GM18508 (cell line): ENCODE data around the gene NCF1.
"Not testable (repeated sequence)": the region's sequence is repeated elsewhere in the genome, so short reads cannot be mapped to it uniquely, and the experiment has no call there.

Source experiments
- ATAC-seq: cut with Tn5 transposase; IDR thresholded peaks from one replicate; pipeline ENCODE4 v1.9.1; 2021; ENCODE audit warnings: moderate number of reproducible peaks; ENCODE audit not compliant: insufficient read depth, unreplicated experiment

The NCF1 gene

GRCh38 chr7:74773760-74774750 lies at the start of gene NCF1:
Gene NCF1 (plus strand): TSS chr7:74774011. CDS start chr7:74774032, 21 bp downstream.
- ATAC-seq: peak; percentile 72

- no peak for ATAC-seq
Observed at GRCh38 chr7:74725840-74726239, 48.0 kb upstream of the NCF1 start.

GRCh38 chr7:74726309-74727101 lies 47.3 kb upstream of the NCF1 start:
- no peak for ATAC-seq

- ATAC-seq: not testable (repeated sequence)
Observed at GRCh38 chr7:74728686-74729085, 45.1 kb upstream of the NCF1 start.

- ATAC-seq: not testable (repeated sequence)
Observed at GRCh38 chr7:74730186-74730585, 43.6 kb upstream of the NCF1 start.

- ATAC-seq: not testable (repeated sequence)
Observed at GRCh38 chr7:74739974-74740703, 33.7 kb upstream of the NCF1 start.

- ATAC-seq: not testable (repeated sequence)
Observed at GRCh38 chr7:74743936-74744557, 29.8 kb upstream of the NCF1 start.

GRCh38 chr7:74753921-74754482 lies 19.8 kb upstream of the NCF1 start:
- ATAC-seq: not testable (repeated sequence)

GRCh38 chr7:74756673-74757072 lies 17.1 kb upstream of the NCF1 start:
- ATAC-seq: not testable (repeated sequence)

GRCh38 chr7:74758268-74758667 lies 15.5 kb upstream of the NCF1 start:
- ATAC-seq: not testable (repeated sequence)

- not testable (repeated sequence) for ATAC-seq
Observed at GRCh38 chr7:74758982-74759381, 14.8 kb upstream of the NCF1 start.

GRCh38 chr7:74765205-74765918 lies 8.4 kb upstream of the NCF1 start:
- ATAC-seq: not testable (repeated sequence)

GRCh38 chr7:74766509-74766908 lies 7.3 kb upstream of the NCF1 start:
- not testable (repeated sequence) for ATAC-seq

GRCh38 chr7:74766991-74767390 lies 6.8 kb upstream of the NCF1 start:
- ATAC-seq: not testable (repeated sequence)

- ATAC-seq: not testable (repeated sequence)
Observed at GRCh38 chr7:74770062-74770461, 3.7 kb upstream of the NCF1 start.

- ATAC-seq: not testable (repeated sequence)
Observed at GRCh38 chr7:74772093-74772492, 1.7 kb upstream of the NCF1 start.

- not testable (repeated sequence) for ATAC-seq
Observed at GRCh38 chr7:74775111-74775510, 1.3 kb downstream of the NCF1 start.

- ATAC-seq: not testable (repeated sequence)
Observed at GRCh38 chr7:74779053-74779452, 5.2 kb downstream of the NCF1 start.

- not testable (repeated sequence) for ATAC-seq
Observed at GRCh38 chr7:74781746-74782145, 7.9 kb downstream of the NCF1 start.
